GM18526 (cell line): Measurements from ENCODE around the gene ZNF69.

Experiments
- POLR2A ChIP-seq: IDR thresholded peaks from 3 replicates; pipeline ENCODE4 v1.6.1; 2011; ENCODE audit not compliant: insufficient read length; ENCODE audit errors: extremely low read depth

Gene ZNF69

DNA sequence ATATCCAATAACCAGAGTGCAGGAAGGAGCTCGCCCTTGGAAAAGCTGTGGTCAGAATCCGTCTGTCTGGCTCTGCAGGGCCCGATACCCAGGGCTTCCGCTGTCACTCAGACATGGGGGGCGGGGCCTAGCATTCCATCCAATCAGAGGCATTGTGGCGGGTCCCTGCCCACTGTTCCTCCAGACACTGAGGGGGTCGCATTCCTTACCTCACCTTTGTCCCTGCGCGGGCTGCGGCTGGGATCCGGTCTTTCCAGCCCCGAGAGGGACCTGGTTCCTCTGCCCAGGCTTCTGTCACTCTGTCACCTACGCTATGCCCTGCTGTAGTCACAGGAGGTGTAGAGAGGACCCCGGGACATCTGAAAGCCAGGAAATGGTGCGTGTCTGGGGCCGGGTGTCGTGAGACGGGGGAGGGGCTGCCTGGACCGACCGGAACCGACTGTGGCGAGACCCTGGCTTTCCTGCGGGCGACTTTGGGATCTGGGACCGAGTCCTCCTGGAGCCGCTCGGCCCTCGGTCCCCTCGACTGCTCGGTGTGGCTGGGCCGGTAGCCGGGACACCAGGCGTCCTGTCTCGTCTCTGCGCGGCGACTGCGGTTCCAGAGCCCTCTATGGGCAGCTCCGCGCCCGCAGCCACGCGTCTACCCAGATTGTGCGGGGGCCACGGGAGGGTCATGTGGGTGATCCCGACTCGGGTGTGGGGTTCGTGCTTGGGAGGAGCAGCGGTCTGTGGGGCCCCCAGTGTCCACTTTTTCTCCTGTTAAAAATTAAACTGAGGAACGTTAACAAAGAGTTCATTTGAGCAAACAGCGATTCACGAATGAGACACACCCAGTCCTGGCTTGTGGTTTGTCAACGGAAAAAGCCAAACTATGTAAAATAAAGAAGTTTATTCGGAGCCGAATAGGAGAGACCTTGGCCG is at the start of gene ZNF69:
ZNF69 (plus strand) TSS at position 172 of the 921 bp plus-strand sequence; CDS start at position 314, 142 bp downstream.
- no peak for TF ChIP-seq POLR2A

DNA sequence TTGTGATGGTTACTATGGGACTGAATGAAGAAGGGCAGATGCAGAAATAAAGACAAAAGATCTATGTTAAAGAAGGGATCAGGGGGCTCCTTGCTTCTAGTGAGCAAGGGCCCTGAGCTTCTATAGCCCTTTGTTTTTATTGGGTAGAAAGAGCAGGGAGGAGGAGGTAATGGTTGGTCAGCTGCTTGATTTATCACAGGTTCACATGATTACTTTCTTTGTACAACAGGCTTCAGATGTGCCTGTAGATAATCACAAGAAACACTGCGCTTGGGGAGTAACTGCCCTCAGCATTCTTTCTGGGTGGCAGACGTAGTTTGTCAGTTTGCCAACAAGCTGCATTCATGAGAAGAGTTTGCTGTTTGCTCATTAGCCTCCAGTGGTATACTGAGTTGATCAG is 43.9 kb upstream of the ZNF69 start:
- no peak for TF ChIP-seq POLR2A

DNA sequence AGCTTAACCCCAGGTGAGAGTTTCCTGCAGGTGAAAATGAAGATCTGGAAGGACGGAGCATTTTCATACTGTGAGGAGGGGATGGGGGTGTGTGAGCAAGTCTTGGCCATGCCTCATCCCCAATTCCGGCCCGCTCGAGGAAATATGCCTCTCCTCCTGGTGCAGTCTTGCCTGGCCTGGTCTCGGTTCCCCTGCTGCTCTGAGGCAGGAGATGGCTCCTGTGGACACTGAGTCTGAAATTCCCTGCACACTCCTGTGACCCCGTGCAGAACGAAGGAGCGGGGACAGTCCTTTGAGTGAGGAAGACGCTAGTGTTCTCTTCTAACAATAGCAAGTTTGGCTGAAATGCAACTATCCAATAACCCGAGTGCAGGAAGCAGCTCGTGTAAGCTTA is 39.4 kb upstream of the ZNF69 start:
- TF ChIP-seq POLR2A = no peak

DNA sequence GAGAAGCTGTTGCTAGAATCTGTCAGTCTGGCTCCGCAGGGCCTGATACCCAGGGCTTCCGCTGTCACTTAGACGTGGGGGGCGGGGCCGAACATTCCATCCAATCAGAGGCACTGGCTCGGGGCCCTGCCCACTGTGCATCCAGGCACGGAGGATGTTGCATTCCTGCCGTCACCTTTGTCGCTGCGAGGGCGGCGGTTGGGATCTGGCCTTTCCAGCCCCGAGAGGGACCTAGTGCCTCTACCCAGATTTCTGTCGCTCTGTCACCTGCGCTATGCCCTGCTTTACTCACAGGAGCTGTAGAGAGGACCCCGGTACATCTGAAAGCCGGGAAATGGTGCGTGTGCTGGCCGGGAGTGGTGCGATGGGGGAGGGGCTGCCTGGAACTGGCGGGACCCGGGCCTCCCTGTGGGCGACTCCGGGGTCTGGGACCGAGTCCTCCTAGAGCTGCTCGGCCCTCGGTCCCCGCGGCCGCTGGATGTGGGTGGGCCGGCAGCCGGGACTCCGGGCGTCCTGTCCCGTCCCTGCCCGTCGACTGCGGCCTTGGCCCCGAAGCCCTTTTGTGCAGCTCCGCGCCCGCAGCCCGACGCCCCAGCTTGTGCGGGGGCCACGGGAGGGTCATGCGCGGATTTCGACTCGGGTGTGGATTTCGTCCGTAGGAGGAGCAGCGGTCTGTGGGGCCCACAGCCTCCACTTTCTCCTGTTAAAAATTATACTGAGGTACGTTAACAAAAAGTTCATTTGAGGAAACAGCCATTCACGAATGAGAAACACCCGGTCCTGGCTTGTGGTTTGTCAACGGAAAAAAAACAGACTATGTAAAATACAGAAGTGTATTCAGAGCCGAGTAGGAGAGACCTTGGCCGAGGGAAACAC is 38.8 kb upstream of the ZNF69 start, which contains the start of gene ZNF439:
ZNF439 (plus strand) TSS at position 133 of the 876 bp plus-strand sequence; CDS start at position 275, 142 bp downstream.
- TF ChIP-seq POLR2A = peak; percentile 45

DNA sequence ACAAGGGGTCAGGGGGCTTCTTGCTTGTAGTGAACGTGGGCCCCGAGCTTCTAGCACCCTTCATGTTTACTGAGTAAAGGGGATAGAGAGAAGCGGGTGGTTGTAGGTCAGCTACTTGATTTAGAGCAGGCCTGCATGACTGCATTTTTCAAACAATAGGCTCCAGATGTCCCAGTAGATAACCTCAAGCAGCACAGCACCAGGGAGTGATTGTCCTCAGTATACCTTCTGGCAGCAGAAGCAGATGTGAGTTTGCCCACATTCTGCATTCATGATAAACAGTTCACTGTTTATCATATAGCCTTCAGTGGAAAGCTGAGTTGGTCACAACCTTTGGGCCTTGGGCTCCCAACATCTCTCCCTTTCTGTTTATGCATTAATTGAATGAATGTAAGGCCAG is 34.2 kb upstream of the ZNF69 start:
- no peak for TF ChIP-seq POLR2A

DNA sequence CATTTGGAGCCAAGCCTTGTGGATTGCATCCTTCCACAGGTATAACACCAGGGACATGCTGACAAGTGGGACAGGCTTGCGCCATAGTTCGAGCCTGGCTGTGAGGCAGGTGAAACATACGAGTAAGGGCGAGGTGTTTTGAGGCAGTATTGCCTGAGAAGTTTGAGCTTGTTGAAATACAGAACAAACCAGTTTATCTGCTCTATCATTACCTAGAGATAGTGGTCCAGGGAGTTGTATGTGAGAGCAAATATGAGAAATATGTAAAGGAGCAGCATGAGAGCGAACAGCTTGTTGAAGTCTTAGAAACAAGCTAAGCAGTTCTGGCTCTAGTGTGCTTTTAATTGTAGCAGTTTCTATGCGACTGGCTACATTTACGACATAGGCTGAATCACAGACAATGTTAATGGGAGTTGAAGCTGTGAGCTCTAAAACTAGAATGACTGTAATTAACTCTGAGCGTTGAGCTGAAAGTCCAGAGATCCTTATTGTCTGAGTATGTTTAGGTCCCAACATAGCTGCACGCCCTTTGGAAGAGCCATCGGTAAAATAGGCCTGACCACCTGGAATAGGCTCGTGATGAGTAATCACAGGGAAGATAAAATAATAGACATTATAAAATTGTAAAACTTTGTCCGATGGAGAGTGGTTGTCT is 30.9 kb upstream of the ZNF69 start:
- no peak for TF ChIP-seq POLR2A

DNA sequence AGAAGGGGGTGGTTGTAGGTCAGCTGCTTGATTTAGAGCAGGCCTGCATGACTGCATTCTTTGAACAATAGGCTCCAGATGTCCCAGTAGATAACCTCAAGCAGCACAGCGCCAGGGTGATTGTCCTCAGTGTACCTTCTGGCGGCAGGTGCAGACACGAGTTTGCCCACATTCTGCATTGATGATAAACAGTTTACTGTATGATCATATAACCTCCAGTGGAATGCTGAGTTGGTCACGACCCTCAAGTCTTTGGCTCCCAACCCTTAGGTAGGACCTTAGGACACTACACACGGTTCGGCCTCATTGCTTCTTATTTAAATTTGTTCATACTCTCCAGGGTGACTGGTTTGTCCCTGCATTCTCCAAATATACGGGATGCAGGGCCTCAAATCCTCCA is 26.9 kb upstream of the ZNF69 start:
- no peak for TF ChIP-seq POLR2A

DNA sequence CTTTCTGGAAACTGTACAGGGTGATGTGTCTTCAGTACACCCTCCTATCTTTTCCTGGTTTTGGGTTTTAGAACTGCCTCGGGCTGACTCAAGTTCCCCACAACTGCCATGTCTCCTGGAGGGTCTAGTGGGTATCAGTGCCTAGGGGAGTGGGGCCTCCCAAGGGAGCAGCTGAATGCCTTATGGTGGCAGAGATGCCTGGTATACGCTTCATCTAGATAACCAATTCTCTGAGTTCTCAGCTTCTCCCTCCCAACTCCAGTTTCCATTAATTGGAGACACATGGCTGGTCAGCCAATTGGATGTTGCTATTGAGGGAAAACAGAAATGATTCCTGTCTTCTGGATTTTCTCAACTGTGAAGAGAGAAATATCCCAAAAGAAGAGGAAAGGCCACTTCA is 26.3 kb upstream of the ZNF69 start:
- TF ChIP-seq POLR2A = no peak

DNA sequence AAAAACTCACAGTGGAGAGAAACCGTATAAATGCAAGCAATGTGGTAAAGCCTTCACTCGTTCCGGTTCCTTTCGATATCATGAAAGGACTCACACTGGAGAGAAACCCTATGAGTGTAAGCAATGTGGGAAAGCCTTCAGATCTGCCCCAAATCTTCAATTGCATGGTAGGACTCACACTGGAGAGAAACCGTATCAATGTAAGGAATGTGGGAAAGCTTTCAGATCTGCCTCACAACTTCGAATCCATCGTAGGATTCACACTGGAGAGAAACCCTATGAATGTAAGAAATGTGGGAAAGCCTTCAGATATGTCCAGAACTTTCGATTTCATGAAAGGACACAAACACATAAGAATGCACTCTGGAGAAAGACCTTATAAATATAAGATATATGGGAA is 19.4 kb upstream of the ZNF69 start:
- no peak for TF ChIP-seq POLR2A

DNA sequence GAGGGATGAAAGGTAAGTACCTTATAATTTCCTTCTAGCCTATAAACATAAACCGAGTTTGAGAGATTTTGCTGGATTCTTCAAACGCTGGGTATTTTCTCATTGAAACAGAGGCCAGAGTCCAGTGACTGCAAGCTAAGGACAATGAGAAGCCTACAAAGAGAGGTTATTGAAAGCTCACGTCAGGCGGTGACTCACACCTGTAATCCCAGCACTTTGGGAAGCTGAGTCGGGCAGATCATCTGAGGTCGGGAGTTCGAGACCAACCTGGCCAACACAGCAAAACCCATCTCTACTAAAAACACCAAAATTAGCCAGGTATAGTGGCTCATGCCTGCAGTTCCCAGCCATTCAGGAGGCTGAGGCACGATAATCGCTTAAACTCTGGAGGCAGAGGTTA is 15.0 kb upstream of the ZNF69 start:
- TF ChIP-seq POLR2A = no peak

DNA sequence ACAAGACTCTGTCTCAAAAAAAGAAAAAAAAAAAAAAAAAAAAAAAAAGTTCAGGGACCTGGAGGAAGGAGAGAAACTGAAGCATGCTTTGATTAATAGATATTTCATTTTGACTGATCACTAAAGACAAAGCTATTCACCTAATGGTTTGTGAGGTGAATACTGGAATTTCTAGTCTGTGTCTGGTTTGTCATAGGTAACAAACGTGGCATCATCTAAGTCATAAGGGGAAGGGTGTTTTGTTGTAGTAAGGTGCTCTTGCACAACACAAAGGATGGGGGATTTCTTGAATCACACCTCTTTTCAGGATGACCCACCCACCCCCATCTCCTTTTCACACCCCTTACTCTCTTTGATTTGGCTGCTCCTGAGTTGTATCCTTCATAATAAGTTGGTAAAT is 13.8 kb upstream of the ZNF69 start:
- TF ChIP-seq POLR2A = no peak

DNA sequence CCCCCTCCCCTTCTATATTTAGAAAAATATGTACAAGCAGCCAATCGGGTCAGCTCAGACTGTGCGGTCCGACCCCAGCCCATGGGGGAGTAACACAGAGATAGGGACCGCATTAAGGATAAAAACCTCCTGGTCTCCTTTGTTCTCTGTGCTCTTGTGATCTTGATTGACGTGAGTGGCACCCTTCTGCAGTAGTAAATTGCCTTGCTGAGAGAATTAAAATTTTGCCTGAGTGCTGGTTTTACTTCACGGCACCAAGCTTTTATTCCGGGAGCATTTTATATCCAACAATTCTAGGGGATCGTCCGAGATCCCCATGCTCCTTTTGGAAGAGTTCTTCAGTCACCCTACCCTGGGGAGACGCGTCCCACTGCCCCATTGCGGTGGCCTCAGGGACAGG is 7.0 kb upstream of the ZNF69 start:
- TF ChIP-seq POLR2A = no peak

DNA sequence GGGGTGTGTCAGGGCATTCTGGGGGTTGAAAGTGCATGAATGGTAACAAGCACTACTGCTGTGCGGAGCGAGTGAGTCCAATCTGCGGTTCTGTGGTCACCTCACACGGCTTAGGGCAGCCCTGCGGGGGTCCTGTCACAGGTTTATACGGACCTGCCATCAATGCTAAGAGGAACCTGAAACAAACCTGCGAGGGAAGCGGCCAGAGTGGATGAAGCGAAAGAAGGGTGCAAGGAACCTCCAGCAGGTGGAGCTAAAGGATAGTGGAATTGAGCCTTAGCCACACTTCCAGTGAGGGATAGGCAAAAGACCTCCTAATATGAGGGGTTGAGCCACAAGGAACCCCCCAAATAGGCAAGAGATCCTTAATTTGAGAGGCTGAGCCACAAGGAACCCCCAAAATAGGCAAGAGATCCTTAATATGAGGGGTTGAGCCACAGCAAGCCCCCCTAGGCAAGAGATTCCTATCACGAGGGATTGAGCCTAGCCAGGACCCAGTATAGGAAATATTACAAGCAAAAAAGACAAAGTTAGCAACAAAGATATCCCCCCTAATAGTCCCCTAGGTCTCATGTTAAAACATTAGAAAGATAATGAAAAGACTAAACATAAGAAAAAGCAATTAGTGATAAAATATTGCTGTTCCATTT is 6.3 kb upstream of the ZNF69 start:
- TF ChIP-seq POLR2A = no peak

DNA sequence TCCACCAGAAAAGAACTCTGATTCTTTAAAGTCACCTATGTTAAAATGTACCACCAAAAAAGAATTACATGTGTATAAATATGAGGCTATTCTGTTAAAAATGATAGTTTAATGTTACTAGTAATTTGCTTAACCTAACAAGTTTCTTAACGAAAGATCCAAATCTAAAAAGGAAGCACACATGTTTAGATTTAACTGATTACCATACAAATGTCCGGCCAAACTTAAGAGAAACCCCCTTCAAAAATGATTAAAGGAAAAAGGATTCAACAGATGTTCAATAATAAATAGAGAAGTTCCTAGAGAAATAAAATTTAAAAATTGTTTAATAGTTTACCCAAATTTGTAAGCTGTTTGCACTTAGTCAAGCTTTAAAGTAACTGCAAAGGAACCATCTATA is 5.0 kb upstream of the ZNF69 start:
- TF ChIP-seq POLR2A = no peak

DNA sequence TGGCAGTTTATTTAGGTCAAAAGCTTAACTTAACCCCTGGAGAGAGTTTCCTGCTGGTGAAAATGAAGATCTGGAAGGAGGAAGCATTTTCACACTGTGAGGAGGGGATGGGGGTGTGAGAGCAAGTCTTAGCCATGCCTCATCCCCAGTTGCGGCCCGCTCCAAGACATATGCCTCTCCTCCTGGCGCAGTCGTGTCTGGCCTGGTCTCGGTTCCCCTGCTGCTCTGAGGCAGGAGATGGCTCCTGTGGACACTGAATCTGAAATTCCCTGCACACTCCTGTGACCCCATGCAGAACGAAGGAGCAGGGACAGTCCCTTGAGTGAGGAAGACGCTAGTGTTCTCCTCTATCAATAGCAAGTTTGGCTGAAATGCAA is 360 bp upstream of the ZNF69 start:
- TF ChIP-seq POLR2A = no peak

DNA sequence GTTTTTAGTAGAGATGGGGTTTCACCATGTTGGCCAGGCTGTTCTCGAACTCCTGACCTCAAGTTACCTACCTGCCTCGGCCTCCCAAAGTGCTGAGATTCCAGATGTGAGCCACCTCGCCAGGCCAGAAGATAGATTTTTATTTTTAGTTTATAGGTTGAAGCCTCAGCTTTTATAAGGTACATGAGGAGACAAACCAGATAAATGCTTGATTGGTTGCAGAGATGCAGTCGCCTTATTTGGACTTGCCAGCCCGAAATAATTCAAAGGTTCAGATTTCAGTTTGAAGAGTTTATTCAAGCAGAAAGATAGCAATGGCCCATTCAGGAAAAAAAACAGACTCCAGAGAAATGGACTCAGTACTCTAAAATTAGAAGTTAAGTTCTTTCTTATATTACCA is 3.1 kb downstream of the ZNF69 start:
- TF ChIP-seq POLR2A = no peak

DNA sequence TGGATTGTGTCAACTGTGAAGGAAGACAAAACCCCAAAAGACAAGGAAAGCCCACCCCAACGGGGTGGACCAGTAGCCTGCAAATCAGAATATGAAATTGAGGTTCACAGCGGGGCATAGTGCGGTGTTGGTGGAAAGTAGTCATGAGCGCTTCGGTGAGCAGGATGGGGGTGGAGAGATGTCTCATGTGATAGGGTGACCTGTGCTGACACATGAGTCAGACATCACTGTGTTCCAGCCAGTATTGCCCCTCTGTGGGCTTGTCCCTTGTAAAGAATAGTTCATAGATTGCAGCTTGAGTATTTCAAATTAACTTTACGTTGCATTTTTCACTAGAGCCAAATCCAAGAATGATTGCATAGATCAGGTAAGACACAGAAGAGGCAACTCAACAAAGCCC is 7.3 kb downstream of the ZNF69 start:
- no peak for TF ChIP-seq POLR2A
